RWPE2 (cell line): ENCODE results near the gene FRAT2.

Source experiments
- ATAC-seq: fragments of 200-7000 bp; cut with Tn5 transposase; 3 replicates; pipeline ENCODE4 v1.9.1; 2021; ENCODE audit warnings: low read depth
- DNase-seq: peaks from one replicate; pipeline ENCODE4 v3.0.0-alpha.2; 2020; ENCODE audit warnings: low spot score
- H3K27ac ChIP-seq: fragments of 450-650 bp; 2 replicates; pipeline ENCODE4 v1.5.1; 2017; ENCODE audit warnings: mild to moderate bottlenecking; ENCODE audit not compliant: poor library complexity, severe bottlenecking
- H3K27me3 ChIP-seq: fragments of 250-450 bp; sonication (Bioruptor Pico); 2 replicates; pipeline ENCODE4 v1.5.1; 2021; ENCODE audit warnings: mild to moderate bottlenecking, moderate library complexity; ENCODE audit not compliant: insufficient read depth, poor library complexity, severe bottlenecking
- H3K36me3 ChIP-seq: fragments of 250-450 bp; sonication (Bioruptor Pico); 2 replicates; pipeline ENCODE4 v1.5.1; 2020; ENCODE audit warnings: low read depth, mild to moderate bottlenecking, moderate library complexity
- H3K4me1 ChIP-seq: fragments of 250-450 bp; sonication (Bioruptor Pico); 2 replicates; pipeline ENCODE4 v1.5.1; 2021; ENCODE audit warnings: mild to moderate bottlenecking, moderate library complexity; ENCODE audit not compliant: insufficient read depth, poor library complexity, severe bottlenecking
- H3K4me3 ChIP-seq: fragments of 250-450 bp; sonication (Bioruptor Pico); 2 replicates; pipeline ENCODE4 v1.5.1; 2021; ENCODE audit warnings: mild to moderate bottlenecking, moderate library complexity; ENCODE audit not compliant: severe bottlenecking
- H3K9me3 ChIP-seq: fragments of 250-450 bp; sonication (Bioruptor Pico); 2 replicates; pipeline ENCODE4 v1.5.1; 2021; ENCODE audit warnings: mild to moderate bottlenecking, moderate library complexity; ENCODE audit not compliant: severe bottlenecking
- CTCF ChIP-seq: fragments of 450-650 bp; IDR thresholded peaks from one replicate; pipeline ENCODE4 v1.5.1; 2017; ENCODE audit warnings: mild to moderate bottlenecking, moderate library complexity; ENCODE audit not compliant: poor library complexity, severe bottlenecking

FRAT2 gene

GRCh38 chr10:97372233-97372875 is 37.8 kb upstream of the FRAT2 start:
- no peaks in the 10 kb centered on the region for H3K27me3 ChIP-seq
- no peaks in the 10 kb centered on the region for H3K9me3 ChIP-seq
- no peak overlapping the region for H3K4me3 ChIP-seq
- H3K27ac ChIP-seq, result no peak overlapping the region
- peaks cover 48% of the 10 kb centered on the region for H3K36me3 ChIP-seq
- no peak for DNase-seq
- H3K4me1 ChIP-seq, result no peaks in the 10 kb centered on the region
- no peak for TF ChIP-seq CTCF
- ATAC-seq, result no peak

GRCh38 chr10:97371696-97372095 is 37.2 kb upstream of the FRAT2 start:
- ATAC-seq, result no peak
- H3K27ac ChIP-seq, result no peak overlapping the region
- no peaks in the 10 kb centered on the region for H3K9me3 ChIP-seq
- H3K27me3 ChIP-seq, result no peaks in the 10 kb centered on the region
- H3K4me1 ChIP-seq, result no peaks in the 10 kb centered on the region
- H3K4me3 ChIP-seq, result no peak overlapping the region
- DNase-seq, result no peak
- H3K36me3 ChIP-seq, result peaks cover 48% of the 10 kb centered on the region
- no peak for TF ChIP-seq CTCF

- no peak for TF ChIP-seq CTCF
- no peaks in the 10 kb centered on the region for H3K27me3 ChIP-seq
- peaks cover 28% of the 10 kb centered on the region for H3K36me3 ChIP-seq
- H3K4me3 ChIP-seq, result no peak overlapping the region
- no peak overlapping the region for H3K27ac ChIP-seq
- H3K9me3 ChIP-seq, result no peaks in the 10 kb centered on the region
- no peaks in the 10 kb centered on the region for H3K4me1 ChIP-seq
- DNase-seq (no peak), ATAC-seq (no peak)
These were observed 32.7 kb upstream of the FRAT2 start for GRCh38 chr10:97367126-97367649.

- ATAC-seq, result no peak
- no peak for DNase-seq
- Histone ChIP-seq H3K27me3 (no peaks in the 10 kb centered on the region), H3K4me3 (no peak overlapping the region), H3K27ac (no peak overlapping the region), H3K9me3 (no peaks in the 10 kb centered on the region), H3K36me3 (peaks cover 21% of the 10 kb centered on the region), H3K4me1 (no peaks in the 10 kb centered on the region)
- TF ChIP-seq CTCF, result no peak
These were observed 32.0 kb upstream of the FRAT2 start for GRCh38 chr10:97366572-97366971.

- H3K27me3 ChIP-seq, result no peaks in the 10 kb centered on the region
- H3K9me3 ChIP-seq, result no peaks in the 10 kb centered on the region
- no peaks in the 10 kb centered on the region for H3K4me1 ChIP-seq
- no peak overlapping the region for H3K4me3 ChIP-seq
- H3K27ac ChIP-seq, result no peak overlapping the region
- DNase-seq (no peak), ATAC-seq (no peak)
- no peak for TF ChIP-seq CTCF
- H3K36me3 ChIP-seq, result peaks cover 25% of the 10 kb centered on the region
These were observed 31.3 kb upstream of the FRAT2 start for GRCh38 chr10:97365761-97366351.
